GM21447 (cell line): Measurements from ENCODE around the gene UPF3A.
"Not testable (repeated sequence)": the region's sequence is repeated elsewhere in the genome, so short reads cannot be mapped to it uniquely, and the experiment has no call there.

Experiments
- ATAC-seq: cut with Tn5 transposase; IDR thresholded peaks from one replicate; pipeline ENCODE4 v1.9.1; 2021; ENCODE audit not compliant: unreplicated experiment

Gene UPF3A

GRCh38 chr13:114263578-114263977 is 17.8 kb upstream of the UPF3A start:
- ATAC-seq = no peak

GRCh38 chr13:114264313-114264712 is 17.1 kb upstream of the UPF3A start:
- not testable (repeated sequence) for ATAC-seq

- ATAC-seq = no peak
Observed at GRCh38 chr13:114264886-114265611, 16.4 kb upstream of the UPF3A start.

- ATAC-seq = no peak
Observed at GRCh38 chr13:114266241-114266640, 15.2 kb upstream of the UPF3A start.

GRCh38 chr13:114268344-114269280 is 12.8 kb upstream of the UPF3A start:
- no peak for ATAC-seq

- no peak for ATAC-seq
Observed at GRCh38 chr13:114269281-114269770, 12.1 kb upstream of the UPF3A start.

GRCh38 chr13:114272977-114273376 is 8.4 kb upstream of the UPF3A start:
- ATAC-seq = no peak

- no peak for ATAC-seq
Observed at GRCh38 chr13:114275304-114275703, 6.1 kb upstream of the UPF3A start.

GRCh38 chr13:114279146-114279545 is 2.3 kb upstream of the UPF3A start:
- no peak for ATAC-seq

GRCh38 chr13:114279758-114280355 is 1.5 kb upstream of the UPF3A start:
- ATAC-seq = no peak

- peak; percentile 49 for ATAC-seq
Observed at GRCh38 chr13:114282041-114282670, 755 bp downstream of the UPF3A start.

- no peak for ATAC-seq
Observed at GRCh38 chr13:114283576-114283975, 2.2 kb downstream of the UPF3A start.

GRCh38 chr13:114284680-114285079 is 3.3 kb downstream of the UPF3A start:
- no peak for ATAC-seq

GRCh38 chr13:114285166-114285808 is 3.9 kb downstream of the UPF3A start:
- no peak for ATAC-seq

- ATAC-seq = no peak
Observed at GRCh38 chr13:114286808-114287207, 5.4 kb downstream of the UPF3A start.

GRCh38 chr13:114288157-114288591 is 6.8 kb downstream of the UPF3A start:
- ATAC-seq = no peak

GRCh38 chr13:114296448-114296847 is 15.0 kb downstream of the UPF3A start:
- no peak for ATAC-seq

GRCh38 chr13:114296902-114297301 is 15.5 kb downstream of the UPF3A start:
- ATAC-seq = no peak

- ATAC-seq = no peak
Observed at GRCh38 chr13:114298866-114299265, 17.5 kb downstream of the UPF3A start.

GRCh38 chr13:114299604-114300305 is 18.4 kb downstream of the UPF3A start:
- no peak for ATAC-seq
